Measurements from ENCODE around the gene CSK. TPM values are rescaled to one million over a fixed set of nuclear protein-coding genes. Genes with fewer than 3 reads are reported as not detected.
"Not testable (repeated sequence)": the region's sequence is repeated elsewhere in the genome, so short reads cannot be mapped to it uniquely, and the experiment has no call there.

The CSK gene
- total RNA-seq = 13.6 TPM

DNA sequence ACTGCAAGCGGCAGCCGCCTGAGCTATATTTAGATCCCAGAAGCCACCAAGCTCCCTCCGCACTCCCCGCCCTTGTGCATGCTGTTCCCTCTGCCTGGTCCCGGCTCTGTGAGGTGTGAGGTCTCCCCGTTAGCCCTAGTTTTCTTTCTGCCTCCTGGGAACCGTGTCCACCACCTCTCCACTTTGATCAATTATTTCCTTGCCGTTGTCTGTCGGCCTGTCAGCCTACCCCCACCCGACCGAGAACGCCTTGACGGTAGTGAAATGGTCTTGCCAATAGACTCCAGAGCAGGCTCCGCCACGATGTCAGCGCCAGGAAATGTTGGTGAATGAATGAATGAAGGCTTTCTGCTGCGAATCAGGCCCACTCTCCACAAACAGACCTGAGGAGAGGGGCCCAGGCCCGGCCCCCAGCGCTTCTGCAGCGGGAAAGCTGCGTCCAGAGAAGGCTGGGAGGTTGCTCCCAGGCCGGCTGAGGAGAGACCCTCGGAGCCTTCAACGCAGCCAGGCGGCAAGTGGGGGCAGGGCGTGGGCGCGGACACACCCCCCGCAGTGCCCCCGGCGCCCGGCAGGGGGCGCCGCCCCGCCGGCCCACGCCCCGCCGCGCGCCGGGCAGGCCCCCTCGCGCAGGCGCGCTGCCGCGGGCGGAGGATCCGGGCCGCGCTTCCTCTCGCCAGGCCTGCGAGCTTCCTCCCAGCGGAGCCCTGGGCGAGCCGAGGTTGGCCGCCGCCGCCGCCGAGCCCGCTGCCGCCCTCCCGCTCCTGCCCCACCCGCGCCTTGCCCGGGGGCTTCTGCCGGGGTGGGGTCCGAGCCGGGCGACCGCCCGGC lies at the start of gene CSK:
TSS of gene CSK (plus strand) at position 650 of the 828 bp plus-strand sequence. CDS start 16,218 bp downstream, outside the sequence.
- H3K9me3 ChIP-seq (ENCODE audit: control insufficient read depth in 3 of 3, low read length in 3 of 3) = no peaks in the 10 kb centered on the region
- peak within 1 kb of the TSS; percentile 86 to 89 (median 88) for H3K4me3 ChIP-seq (ENCODE audit: low read length in 3 of 3)
- peaks cover 0 to 2% (median 0%) of the 10 kb centered on the region in 3 donors for H3K36me3 ChIP-seq (ENCODE audit: control insufficient read depth in 3 of 3, insufficient read depth in 3 of 3, low read length in 3 of 3)
- no peaks in the 10 kb centered on the region for H3K27me3 ChIP-seq (ENCODE audit: control insufficient read depth in 3 of 3, insufficient read depth in 3 of 3, low read length in 3 of 3)
- H3K27ac ChIP-seq (ENCODE audit: low read depth, low read length) = peak within 1 kb of the TSS; percentile 68
- H3K4me1 ChIP-seq (ENCODE audit: control insufficient read depth in 3 of 3, insufficient read depth in 3 of 3, low read length in 3 of 3) = peaks cover 58 to 73% (median 67%) of the 10 kb centered on the region in 3 donors
- H3K9ac ChIP-seq (ENCODE audit: low read depth in 1 of 3, low read length in 3 of 3) = peak within 1 kb of the TSS; percentile 74 to 84 (median 81)

DNA sequence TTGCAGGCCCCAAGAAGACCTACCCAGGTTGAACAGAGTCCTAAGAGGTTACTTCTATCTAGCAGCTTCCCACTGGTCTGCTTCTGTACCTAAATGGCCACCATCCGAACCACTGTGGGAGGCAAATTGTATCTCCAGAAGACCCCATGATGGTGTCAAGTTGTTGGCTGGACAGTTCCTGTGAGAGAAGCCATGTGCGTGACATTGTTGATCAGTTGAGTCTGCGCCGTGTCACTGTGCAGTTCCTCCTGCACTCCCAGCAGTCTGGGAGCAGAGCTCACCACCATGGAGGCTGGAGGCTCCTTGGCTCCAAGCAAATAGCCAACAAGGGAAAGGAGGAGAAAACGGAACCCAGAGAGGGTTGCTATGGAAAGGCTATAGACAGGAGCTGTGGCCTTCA lies 49.0 kb upstream of the CSK start:
- no peaks in the 10 kb centered on the region for H3K36me3 ChIP-seq (ENCODE audit: control insufficient read depth in 3 of 3, insufficient read depth in 3 of 3, low read length in 3 of 3)
- H3K4me3 ChIP-seq (ENCODE audit: low read length in 3 of 3) = no peak overlapping the region
- H3K4me1 ChIP-seq (ENCODE audit: control insufficient read depth in 3 of 3, insufficient read depth in 3 of 3, low read length in 3 of 3) = peaks cover under 1 to 2% (median 2%) of the 10 kb centered on the region in 3 donors
- no peak overlapping the region for H3K27ac ChIP-seq (ENCODE audit: low read depth, low read length)
- H3K9ac ChIP-seq (ENCODE audit: low read depth in 1 of 3, low read length in 3 of 3) = no peak overlapping the region
- H3K27me3 ChIP-seq (ENCODE audit: control insufficient read depth in 3 of 3, insufficient read depth in 3 of 3, low read length in 3 of 3) = peaks cover 9 to 34% (median 22%) of the 10 kb centered on the region in 3 donors
- no peaks in the 10 kb centered on the region for H3K9me3 ChIP-seq (ENCODE audit: control insufficient read depth in 3 of 3, low read length in 3 of 3)

DNA sequence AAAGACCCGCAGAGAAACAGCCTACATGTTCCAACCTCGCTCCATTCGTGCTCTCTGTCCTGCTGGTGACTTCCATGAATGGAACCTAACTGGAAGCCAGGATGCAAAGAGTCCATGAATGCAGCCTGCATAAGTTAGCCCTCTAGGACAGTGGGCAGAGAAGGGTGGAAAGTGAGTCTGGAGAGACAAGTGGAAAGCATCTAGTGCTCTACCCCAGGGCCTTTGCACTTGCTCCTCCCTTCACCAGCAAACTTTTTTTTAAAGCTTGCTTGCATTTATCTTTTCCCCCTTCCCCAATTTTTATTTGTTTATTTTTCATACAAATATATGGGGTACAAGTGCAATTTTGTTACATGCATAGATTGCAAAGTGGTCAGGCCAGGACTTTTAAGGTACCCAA lies 48.6 kb upstream of the CSK start:
- no peak overlapping the region for H3K27ac ChIP-seq (ENCODE audit: low read depth, low read length)
- peaks cover 9 to 32% (median 20%) of the 10 kb centered on the region in 3 donors for H3K27me3 ChIP-seq (ENCODE audit: control insufficient read depth in 3 of 3, insufficient read depth in 3 of 3, low read length in 3 of 3)
- H3K36me3 ChIP-seq (ENCODE audit: control insufficient read depth in 3 of 3, insufficient read depth in 3 of 3, low read length in 3 of 3) = no peaks in the 10 kb centered on the region

DNA sequence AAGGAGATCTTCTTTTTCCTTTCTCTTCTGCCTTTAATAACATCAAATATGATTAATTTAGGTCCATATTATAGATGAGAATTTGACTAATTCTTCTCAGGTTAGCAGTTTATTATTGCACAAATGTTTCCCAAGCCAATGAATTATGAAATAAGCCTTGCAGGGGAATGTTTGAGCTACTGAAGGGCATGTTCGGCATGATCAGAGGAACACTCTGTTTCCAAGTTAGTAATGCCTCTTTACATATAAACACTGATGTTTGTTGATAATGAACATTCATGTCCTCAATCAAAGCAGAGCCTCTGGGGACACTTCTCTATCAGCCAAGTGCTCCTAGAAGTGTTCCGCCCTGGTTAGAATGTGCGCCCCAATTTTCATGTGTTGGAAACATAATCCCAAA lies 46.6 kb upstream of the CSK start:
- Histone ChIP-seq H3K36me3 (ENCODE audit: control insufficient read depth in 3 of 3, insufficient read depth in 3 of 3, low read length in 3 of 3) (no peaks in the 10 kb centered on the region), H3K27me3 (ENCODE audit: control insufficient read depth in 3 of 3, insufficient read depth in 3 of 3, low read length in 3 of 3) (peaks cover 9 to 26% (median 20%) of the 10 kb centered on the region in 3 donors)

More for the DNA sequence above, 48.6 kb upstream of the CSK start:
- no peak overlapping the region for H3K4me3 ChIP-seq (ENCODE audit: low read length in 3 of 3)
- no peaks in the 10 kb centered on the region for H3K9me3 ChIP-seq (ENCODE audit: control insufficient read depth in 3 of 3, low read length in 3 of 3)
- no peaks in the 10 kb centered on the region for H3K4me1 ChIP-seq (ENCODE audit: control insufficient read depth in 3 of 3, insufficient read depth in 3 of 3, low read length in 3 of 3)
- H3K9ac ChIP-seq (ENCODE audit: low read depth in 1 of 3, low read length in 3 of 3) = no peak overlapping the region

DNA sequence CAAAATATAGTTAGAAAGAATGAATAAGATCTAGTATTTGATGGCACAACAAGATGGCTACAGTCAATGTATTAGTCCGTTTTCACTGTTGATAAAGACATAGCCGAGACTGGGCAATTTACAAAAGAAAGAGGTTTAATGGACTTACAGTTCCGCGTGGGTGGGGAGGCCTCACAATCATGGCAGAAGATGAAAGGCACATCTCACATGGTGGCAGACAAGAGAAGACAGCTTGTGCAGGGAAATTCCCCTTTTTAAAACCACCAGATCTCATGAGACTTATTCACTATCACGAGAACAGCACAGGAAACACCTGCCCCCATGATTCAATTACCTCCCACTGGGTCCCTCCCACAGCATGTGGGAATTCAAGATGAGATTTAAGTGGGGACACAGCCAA lies 43.6 kb upstream of the CSK start:
- peaks cover 5 to 12% (median 8%) of the 10 kb centered on the region in 3 donors for H3K27me3 ChIP-seq (ENCODE audit: control insufficient read depth in 3 of 3, insufficient read depth in 3 of 3, low read length in 3 of 3)
- H3K36me3 ChIP-seq (ENCODE audit: control insufficient read depth in 3 of 3, insufficient read depth in 3 of 3, low read length in 3 of 3); H3K9me3 ChIP-seq (ENCODE audit: control insufficient read depth in 3 of 3, low read length in 3 of 3); H3K4me1 ChIP-seq (ENCODE audit: control insufficient read depth in 3 of 3, insufficient read depth in 3 of 3, low read length in 3 of 3); H3K9ac ChIP-seq (ENCODE audit: low read depth in 1 of 3, low read length in 3 of 3); H3K4me3 ChIP-seq (ENCODE audit: low read length in 3 of 3); H3K27ac ChIP-seq (ENCODE audit: low read depth, low read length): not testable (repeated sequence)

More for the DNA sequence above, 46.6 kb upstream of the CSK start:
- Histone ChIP-seq H3K4me1 (ENCODE audit: control insufficient read depth in 3 of 3, insufficient read depth in 3 of 3, low read length in 3 of 3) (no peaks in the 10 kb centered on the region), H3K9me3 (ENCODE audit: control insufficient read depth in 3 of 3, low read length in 3 of 3) (no peaks in the 10 kb centered on the region), H3K9ac (ENCODE audit: low read depth in 1 of 3, low read length in 3 of 3) (no peak overlapping the region), H3K27ac (ENCODE audit: low read depth, low read length) (no peak overlapping the region), H3K4me3 (ENCODE audit: low read length in 3 of 3) (no peak overlapping the region)

DNA sequence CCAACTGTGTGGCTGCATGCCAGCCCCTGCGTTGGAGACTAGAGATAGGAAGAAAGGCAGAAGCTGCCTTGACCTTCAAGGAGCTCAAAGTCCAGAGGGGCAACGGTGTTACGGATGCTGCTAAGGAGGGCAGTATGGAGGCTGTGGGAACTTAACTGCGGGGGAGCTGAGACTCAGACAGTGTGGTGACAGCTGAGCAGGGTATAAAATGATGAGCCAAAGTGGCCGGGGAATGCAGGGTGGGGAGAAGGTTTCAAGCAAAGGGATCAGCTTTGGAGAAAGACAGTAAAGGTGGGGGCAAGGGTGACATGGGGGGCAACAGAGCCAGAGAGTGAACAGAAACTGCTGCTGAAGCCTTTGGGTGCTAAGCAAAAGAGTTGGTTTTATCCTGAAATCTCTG lies 39.5 kb upstream of the CSK start:
- Histone ChIP-seq H3K36me3 (ENCODE audit: control insufficient read depth in 3 of 3, insufficient read depth in 3 of 3, low read length in 3 of 3) (no peaks in the 10 kb centered on the region), H3K27me3 (ENCODE audit: control insufficient read depth in 3 of 3, insufficient read depth in 3 of 3, low read length in 3 of 3) (peaks cover 0 to 1% (median 0%) of the 10 kb centered on the region in 3 donors), H3K4me3 (ENCODE audit: low read length in 3 of 3) (no peak overlapping the region), H3K9ac (ENCODE audit: low read depth in 1 of 3, low read length in 3 of 3) (no peak overlapping the region), H3K27ac (ENCODE audit: low read depth, low read length) (no peak overlapping the region), H3K4me1 (ENCODE audit: control insufficient read depth in 3 of 3, insufficient read depth in 3 of 3, low read length in 3 of 3) (no peaks in the 10 kb centered on the region), H3K9me3 (ENCODE audit: control insufficient read depth in 3 of 3, low read length in 3 of 3) (peaks cover 0 to 4% (median 0%) of the 10 kb centered on the region in 3 donors)

DNA sequence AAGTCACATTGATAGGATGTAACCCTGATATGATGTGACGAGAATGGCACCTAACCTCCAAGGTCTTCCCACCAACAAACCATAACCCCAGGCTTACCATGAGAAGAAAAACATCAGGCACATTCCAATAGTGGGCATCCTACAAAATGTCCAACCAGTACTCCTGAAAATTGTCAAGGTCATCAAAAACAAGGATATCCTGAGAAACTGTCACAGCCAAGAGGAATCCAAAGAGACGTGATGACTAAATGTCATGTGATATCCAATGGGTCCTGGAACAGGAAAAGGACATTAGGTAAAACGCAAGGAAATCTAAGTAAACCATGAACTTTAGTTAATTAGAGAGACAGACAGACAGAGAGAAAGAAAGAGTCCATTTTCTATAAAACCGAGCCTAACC lies 35.5 kb upstream of the CSK start:
- Histone ChIP-seq H3K27me3 (ENCODE audit: control insufficient read depth in 3 of 3, insufficient read depth in 3 of 3, low read length in 3 of 3) (no peaks in the 10 kb centered on the region), H3K4me3 (ENCODE audit: low read length in 3 of 3) (no peak overlapping the region), H3K27ac (ENCODE audit: low read depth, low read length) (no peak overlapping the region), H3K36me3 (ENCODE audit: control insufficient read depth in 3 of 3, insufficient read depth in 3 of 3, low read length in 3 of 3) (no peaks in the 10 kb centered on the region), H3K9ac (ENCODE audit: low read depth in 1 of 3, low read length in 3 of 3) (no peak overlapping the region), H3K4me1 (ENCODE audit: control insufficient read depth in 3 of 3, insufficient read depth in 3 of 3, low read length in 3 of 3) (no peaks in the 10 kb centered on the region), H3K9me3 (ENCODE audit: control insufficient read depth in 3 of 3, low read length in 3 of 3) (peaks cover 0 to 4% (median 0%) of the 10 kb centered on the region in 3 donors)

DNA sequence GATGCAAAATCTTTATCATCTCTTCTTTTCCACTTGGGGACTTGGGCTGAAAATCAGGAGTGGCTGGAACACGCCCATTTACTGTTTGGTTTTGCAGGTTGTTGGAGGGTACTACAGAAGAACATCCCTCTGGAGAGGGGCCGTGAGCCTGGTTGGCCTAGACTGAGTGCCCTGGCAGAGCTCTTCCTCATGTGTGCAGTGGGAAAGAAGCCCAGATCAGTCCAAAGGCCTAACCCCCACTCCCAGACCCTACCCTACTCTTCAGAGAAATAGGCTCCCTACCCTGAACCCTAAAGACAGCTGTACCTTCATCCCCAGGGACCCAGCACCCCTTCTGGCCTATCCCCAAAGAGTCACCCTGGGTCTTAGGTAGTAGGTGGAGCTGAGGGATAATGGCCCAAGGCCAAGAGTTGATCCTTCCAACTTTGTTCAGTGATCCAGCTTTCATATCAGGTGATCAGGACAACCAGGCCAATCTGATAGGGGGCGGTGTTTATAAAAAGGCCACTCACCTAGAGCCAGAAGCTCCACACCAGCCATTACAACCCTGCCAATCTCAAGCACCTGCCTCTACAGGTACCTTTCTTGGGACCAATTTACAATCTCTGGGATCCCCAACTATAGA lies 33.4 kb upstream of the CSK start, which contains the start of gene CYP1A2:
TSS of gene CYP1A2 (plus strand) at position 524 of the 625 bp plus-strand sequence. CDS start 894 bp downstream, outside the sequence.
- Histone ChIP-seq H3K4me1 (ENCODE audit: control insufficient read depth in 3 of 3, insufficient read depth in 3 of 3, low read length in 3 of 3) (no peaks in the 10 kb centered on the region), H3K36me3 (ENCODE audit: control insufficient read depth in 3 of 3, insufficient read depth in 3 of 3, low read length in 3 of 3) (no peaks in the 10 kb centered on the region), H3K27me3 (ENCODE audit: control insufficient read depth in 3 of 3, insufficient read depth in 3 of 3, low read length in 3 of 3) (peaks cover 0 to 7% (median 0%) of the 10 kb centered on the region in 3 donors), H3K9me3 (ENCODE audit: control insufficient read depth in 3 of 3, low read length in 3 of 3) (no peaks in the 10 kb centered on the region), H3K27ac (ENCODE audit: low read depth, low read length) (no peak within 1 kb of the TSS), H3K9ac (ENCODE audit: low read depth in 1 of 3, low read length in 3 of 3) (no peak within 1 kb of the TSS), H3K4me3 (ENCODE audit: low read length in 3 of 3) (no peak within 1 kb of the TSS)

DNA sequence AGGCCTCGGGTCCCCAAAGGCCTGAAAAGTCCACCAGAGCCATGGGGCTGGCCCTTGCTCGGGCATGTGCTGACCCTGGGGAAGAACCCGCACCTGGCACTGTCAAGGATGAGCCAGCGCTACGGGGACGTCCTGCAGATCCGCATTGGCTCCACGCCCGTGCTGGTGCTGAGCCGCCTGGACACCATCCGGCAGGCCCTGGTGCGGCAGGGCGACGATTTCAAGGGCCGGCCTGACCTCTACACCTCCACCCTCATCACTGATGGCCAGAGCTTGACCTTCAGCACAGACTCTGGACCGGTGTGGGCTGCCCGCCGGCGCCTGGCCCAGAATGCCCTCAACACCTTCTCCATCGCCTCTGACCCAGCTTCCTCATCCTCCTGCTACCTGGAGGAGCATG lies 32.0 kb upstream of the CSK start:
- Histone ChIP-seq H3K4me1 (ENCODE audit: control insufficient read depth in 3 of 3, insufficient read depth in 3 of 3, low read length in 3 of 3) (no peaks in the 10 kb centered on the region), H3K9ac (ENCODE audit: low read depth in 1 of 3, low read length in 3 of 3) (no peak overlapping the region), H3K36me3 (ENCODE audit: control insufficient read depth in 3 of 3, insufficient read depth in 3 of 3, low read length in 3 of 3) (no peaks in the 10 kb centered on the region), H3K9me3 (ENCODE audit: control insufficient read depth in 3 of 3, low read length in 3 of 3) (no peaks in the 10 kb centered on the region), H3K4me3 (ENCODE audit: low read length in 3 of 3) (no peak overlapping the region), H3K27ac (ENCODE audit: low read depth, low read length) (no peak overlapping the region), H3K27me3 (ENCODE audit: control insufficient read depth in 3 of 3, insufficient read depth in 3 of 3, low read length in 3 of 3) (peaks cover 0 to 11% (median 0%) of the 10 kb centered on the region in 3 donors)

DNA sequence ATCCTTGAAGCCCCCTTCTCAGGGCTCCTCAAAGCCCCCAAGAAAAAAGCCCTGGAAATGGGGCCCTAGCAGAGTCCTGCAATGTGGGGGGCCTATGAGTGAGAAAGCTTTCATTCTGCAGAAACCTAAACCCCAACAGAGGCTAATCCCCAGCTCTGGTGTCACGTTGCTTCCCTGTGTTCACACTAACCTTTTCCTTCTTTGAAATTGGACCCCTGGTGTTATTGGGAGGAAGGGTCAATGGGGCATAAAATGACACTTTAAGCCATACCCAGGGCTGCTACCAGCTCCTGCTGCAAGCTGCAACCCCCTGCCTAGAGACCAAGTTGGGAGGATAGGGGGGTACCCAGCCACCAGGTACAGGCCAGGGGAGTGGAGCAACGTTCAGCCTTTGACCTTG lies 31.1 kb upstream of the CSK start:
- H3K9ac ChIP-seq (ENCODE audit: low read depth in 1 of 3, low read length in 3 of 3) = no peak overlapping the region
- H3K4me1 ChIP-seq (ENCODE audit: control insufficient read depth in 3 of 3, insufficient read depth in 3 of 3, low read length in 3 of 3) = no peaks in the 10 kb centered on the region
- peaks cover 0 to 11% (median 0%) of the 10 kb centered on the region in 3 donors for H3K27me3 ChIP-seq (ENCODE audit: control insufficient read depth in 3 of 3, insufficient read depth in 3 of 3, low read length in 3 of 3)
- H3K27ac ChIP-seq (ENCODE audit: low read depth, low read length) = no peak overlapping the region
- no peaks in the 10 kb centered on the region for H3K36me3 ChIP-seq (ENCODE audit: control insufficient read depth in 3 of 3, insufficient read depth in 3 of 3, low read length in 3 of 3)
- H3K4me3 ChIP-seq (ENCODE audit: low read length in 3 of 3) = no peak overlapping the region
- no peaks in the 10 kb centered on the region for H3K9me3 ChIP-seq (ENCODE audit: control insufficient read depth in 3 of 3, low read length in 3 of 3)
